Osteoblast (primary cell): ENCODE results near the gene SMIM36. TPM values are rescaled to one million over a fixed set of nuclear protein-coding genes. Genes with fewer than 3 reads are reported as not detected.

Source experiments
- DNase-seq: peaks from one replicate; pipeline ENCODE4 v3.0.0; 2011; ENCODE audit warnings: low spot score, mixed read lengths; ENCODE audit not compliant: insufficient read length; ENCODE audit errors: missing footprints
- H2AFZ ChIP-seq: 2 replicates; pipeline ENCODE4 v1.6.0; 2011; ENCODE audit warnings: mild to moderate bottlenecking, low read length
- H3K27ac ChIP-seq: 2 replicates; pipeline ENCODE4 v1.5.1; 2011; ENCODE audit warnings: mild to moderate bottlenecking, low read depth, low read length, moderate library complexity
- H3K27me3 ChIP-seq: 2 replicates; pipeline ENCODE4 v1.6.0; 2012; ENCODE audit warnings: mild to moderate bottlenecking, control low read depth, inconsistent platforms, low read length, moderate library complexity; ENCODE audit not compliant: insufficient read depth
- H3K36me3 ChIP-seq: 2 replicates; pipeline ENCODE4 v1.5.1; 2011; ENCODE audit warnings: mild to moderate bottlenecking, low read length, control low read depth, moderate library complexity; ENCODE audit not compliant: insufficient read depth
- H3K4me1 ChIP-seq: 2 replicates; pipeline ENCODE4 v1.5.1; 2011; ENCODE audit warnings: mild to moderate bottlenecking, low read length, control low read depth, moderate library complexity; ENCODE audit not compliant: insufficient read depth
- H3K4me2 ChIP-seq: 2 replicates; pipeline ENCODE4 v1.6.0; 2011; ENCODE audit warnings: mild to moderate bottlenecking, low read length; ENCODE audit not compliant: insufficient read depth
- H3K4me3 ChIP-seq: fragments of 200-600 bp; sonication (generic); 3 replicates; pipeline ENCODE4 v1.5.1; 2012; ENCODE audit warnings: mild to moderate bottlenecking, low read length, inconsistent platforms; ENCODE audit not compliant: insufficient read depth
- H3K79me2 ChIP-seq: 2 replicates; pipeline ENCODE4 v1.6.0; 2012; ENCODE audit warnings: mild to moderate bottlenecking, low read length, control low read depth, inconsistent platforms; ENCODE audit not compliant: insufficient read depth
- H3K9me3 ChIP-seq: 2 replicates; pipeline ENCODE4 v1.5.1; 2011; ENCODE audit warnings: low read depth, low read length, control low read depth
- H4K20me1 ChIP-seq: 2 replicates; pipeline ENCODE4 v1.6.0; 2012; ENCODE audit warnings: mild to moderate bottlenecking, low read length, control low read depth; ENCODE audit not compliant: insufficient read depth
- CTCF ChIP-seq: IDR thresholded peaks from 2 replicates; pipeline ENCODE4 v1.5.1; 2011; ENCODE audit warnings: mild to moderate bottlenecking, low read depth, low read length, moderate library complexity; ENCODE audit errors: extremely low read depth
- total RNA-seq: library from RNA; depleted of rRNA; stranded (reverse); fragments of >200 nt; gene quantifications from 2 replicates; pipeline ENCODE4 v1.2.3, GENCODE V29; 2012

The SMIM36 gene
- total RNA-seq, 1 donor: not detected

GRCh38 chr17:55444471-55445441 is 66.5 kb downstream of the SMIM36 start:
- peak overlapping the region; percentile 42 for H2AFZ ChIP-seq

GRCh38 chr17:55443904-55444303 is 67.3 kb downstream of the SMIM36 start:
- no peaks in the 10 kb centered on the region for H3K36me3 ChIP-seq
- H4K20me1 ChIP-seq: no peaks in the 10 kb centered on the region
- H3K27ac ChIP-seq: no peak overlapping the region
- H3K79me2 ChIP-seq: no peaks in the 10 kb centered on the region
- H3K4me3 ChIP-seq: no peak overlapping the region
- peaks cover 13% of the 10 kb centered on the region for H3K4me1 ChIP-seq
- no peak overlapping the region for H2AFZ ChIP-seq
- DNase-seq: no peak
- H3K27me3 ChIP-seq: no peaks in the 10 kb centered on the region
- H3K9me3 ChIP-seq: no peaks in the 10 kb centered on the region
- no peak overlapping the region for H3K4me2 ChIP-seq
- TF ChIP-seq CTCF: no peak

More at GRCh38 chr17:55444471-55445441, 66.5 kb downstream of the SMIM36 start:
- DNase-seq: no peak
- Histone ChIP-seq H3K4me2 (peak overlapping the region; percentile 4), H3K27me3 (no peaks in the 10 kb centered on the region), H3K9me3 (no peaks in the 10 kb centered on the region), H3K36me3 (no peaks in the 10 kb centered on the region), H3K4me3 (no peak overlapping the region), H3K79me2 (no peaks in the 10 kb centered on the region), H3K4me1 (peaks cover 16% of the 10 kb centered on the region), H4K20me1 (no peaks in the 10 kb centered on the region), H3K27ac (no peak overlapping the region)
- TF ChIP-seq CTCF: no peak

GRCh38 chr17:55442953-55443683 is 68.1 kb downstream of the SMIM36 start:
- no peaks in the 10 kb centered on the region for H3K9me3 ChIP-seq
- H3K27me3 ChIP-seq: no peaks in the 10 kb centered on the region
- no peak for TF ChIP-seq CTCF
- H3K27ac ChIP-seq: no peak overlapping the region
- no peak overlapping the region for H3K4me2 ChIP-seq
- no peaks in the 10 kb centered on the region for H3K36me3 ChIP-seq
- H4K20me1 ChIP-seq: no peaks in the 10 kb centered on the region
- no peak overlapping the region for H3K4me3 ChIP-seq
- no peak for DNase-seq
- peaks cover 8% of the 10 kb centered on the region for H3K4me1 ChIP-seq
- H2AFZ ChIP-seq: no peak overlapping the region
- H3K79me2 ChIP-seq: no peaks in the 10 kb centered on the region

- Histone ChIP-seq H3K9me3 (no peaks in the 10 kb centered on the region), H3K36me3 (no peaks in the 10 kb centered on the region), H3K4me1 (peaks cover 8% of the 10 kb centered on the region), H3K4me3 (no peak overlapping the region), H3K79me2 (no peaks in the 10 kb centered on the region), H3K27me3 (no peaks in the 10 kb centered on the region), H2AFZ (no peak overlapping the region), H4K20me1 (no peaks in the 10 kb centered on the region), H3K27ac (no peak overlapping the region), H3K4me2 (no peak overlapping the region)
- no peak for DNase-seq
- no peak for TF ChIP-seq CTCF
Measured at GRCh38 chr17:55442462-55442861, 68.8 kb downstream of the SMIM36 start.
